Activated T-cell treated with anti-CD3 and anti-CD28 coated beads, Interleukin-2, amount 50 U/mL, for 48 hours (primary cell): ENCODE measurements around the gene GIPR.
A peak's percentile ranks its signal among the peaks of the same experiment; 100 is the strongest.
"Not testable (repeated sequence)": the region's sequence is repeated elsewhere in the genome, so short reads cannot be mapped to it uniquely, and the experiment has no call there.

Source experiments
- DNase-seq, 2 experiments: peaks; one replicate each; pipeline ENCODE4 v3.0.0-alpha.2; 2020

Gene GIPR

GRCh38 chr19:45667620-45668341, at the start of gene GIPR:
GIPR (plus strand) TSS chr19:45668221; CDS start chr19:45669521, 1,300 bp downstream.
- DNase-seq: peak; percentile 81 to 85

DNA sequence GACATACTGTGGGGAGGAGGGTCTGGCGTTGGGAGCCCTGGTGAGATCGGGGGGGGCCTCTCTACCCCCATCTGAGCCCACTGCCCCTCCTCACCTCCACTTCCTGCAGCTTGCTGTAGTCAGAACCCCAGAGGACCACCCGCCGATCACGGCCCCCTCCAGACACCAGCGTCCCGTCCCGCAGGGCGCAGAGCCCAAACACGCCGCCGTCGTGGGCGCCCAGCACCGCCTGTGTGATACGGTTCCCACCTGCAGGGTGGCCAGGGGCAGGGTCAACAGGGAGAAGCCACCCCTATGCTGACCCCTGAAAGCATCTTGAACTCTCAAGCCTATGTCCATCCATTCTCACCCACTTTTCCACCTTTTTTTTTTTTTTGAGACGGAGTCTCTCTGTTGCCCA, 46.6 kb upstream of the GIPR start:
- DNase-seq: no peak

DNA sequence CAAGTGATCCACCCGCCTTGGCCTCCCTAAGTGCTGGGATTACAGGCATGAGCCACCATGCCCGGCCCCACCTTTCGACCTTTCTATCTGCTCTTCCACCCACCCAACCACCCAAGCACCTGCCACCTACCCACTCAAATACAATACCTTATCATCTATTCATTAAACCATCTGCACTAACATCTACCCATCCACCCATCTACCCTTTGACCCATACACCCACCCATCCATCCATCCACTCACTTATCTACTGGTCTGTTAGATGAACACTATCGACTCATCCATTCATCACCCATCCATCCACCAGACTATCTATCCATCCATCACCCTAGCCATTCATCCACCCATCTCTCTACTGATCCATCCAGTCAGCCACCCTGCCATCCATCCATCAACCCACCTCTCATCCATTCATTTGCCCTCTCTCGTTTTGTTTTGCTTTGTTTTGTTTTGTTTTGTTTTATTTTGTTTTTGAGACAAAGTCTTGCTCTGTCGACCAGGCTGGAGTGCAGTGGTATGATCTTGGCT, 46.0 kb upstream of the GIPR start:
- DNase-seq: no peak

DNA sequence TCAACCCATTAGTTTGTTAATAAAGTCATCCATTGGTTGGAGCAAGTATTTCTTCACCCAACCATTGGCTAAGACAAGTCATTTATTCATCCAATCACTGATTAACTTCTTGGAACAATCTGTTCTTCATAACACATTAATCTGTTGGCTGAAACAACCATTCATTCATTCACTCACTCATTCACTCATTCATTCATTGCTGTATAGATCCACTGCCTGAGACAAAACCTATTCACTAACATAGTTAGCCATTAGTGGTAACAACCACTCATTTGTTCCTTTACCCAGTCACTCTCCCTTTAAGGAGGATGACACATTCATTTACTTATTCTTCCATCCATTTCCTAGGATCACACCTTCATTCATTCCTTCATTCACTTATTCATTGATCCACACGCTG, 44.0 kb upstream of the GIPR start:
- DNase-seq: no peak

GRCh38 chr19:45628219-45628618, 39.8 kb upstream of the GIPR start:
- DNase-seq: not testable (repeated sequence)

- no peak for DNase-seq
Measured at GRCh38 chr19:45629704-45630103, 38.3 kb upstream of the GIPR start.

DNA sequence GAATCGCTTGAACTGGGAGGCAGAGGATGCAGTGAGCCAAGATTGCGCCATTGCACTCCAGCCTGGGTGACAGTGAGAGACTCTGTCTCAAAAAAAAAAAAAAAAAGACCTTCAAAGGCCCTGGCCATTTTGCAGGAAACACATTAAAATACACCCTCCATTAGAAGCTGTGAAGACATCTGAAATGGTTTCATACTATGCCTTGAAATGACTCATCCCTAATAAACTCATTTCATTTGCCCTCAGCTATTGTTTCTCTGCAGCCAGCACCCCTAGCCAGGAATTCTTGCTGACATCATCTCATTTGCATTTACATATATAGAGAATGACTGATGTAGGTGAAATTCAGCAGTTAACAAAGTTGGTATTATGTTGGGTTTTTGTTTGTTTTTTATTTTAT, 37.6 kb upstream of the GIPR start:
- no peak for DNase-seq

DNA sequence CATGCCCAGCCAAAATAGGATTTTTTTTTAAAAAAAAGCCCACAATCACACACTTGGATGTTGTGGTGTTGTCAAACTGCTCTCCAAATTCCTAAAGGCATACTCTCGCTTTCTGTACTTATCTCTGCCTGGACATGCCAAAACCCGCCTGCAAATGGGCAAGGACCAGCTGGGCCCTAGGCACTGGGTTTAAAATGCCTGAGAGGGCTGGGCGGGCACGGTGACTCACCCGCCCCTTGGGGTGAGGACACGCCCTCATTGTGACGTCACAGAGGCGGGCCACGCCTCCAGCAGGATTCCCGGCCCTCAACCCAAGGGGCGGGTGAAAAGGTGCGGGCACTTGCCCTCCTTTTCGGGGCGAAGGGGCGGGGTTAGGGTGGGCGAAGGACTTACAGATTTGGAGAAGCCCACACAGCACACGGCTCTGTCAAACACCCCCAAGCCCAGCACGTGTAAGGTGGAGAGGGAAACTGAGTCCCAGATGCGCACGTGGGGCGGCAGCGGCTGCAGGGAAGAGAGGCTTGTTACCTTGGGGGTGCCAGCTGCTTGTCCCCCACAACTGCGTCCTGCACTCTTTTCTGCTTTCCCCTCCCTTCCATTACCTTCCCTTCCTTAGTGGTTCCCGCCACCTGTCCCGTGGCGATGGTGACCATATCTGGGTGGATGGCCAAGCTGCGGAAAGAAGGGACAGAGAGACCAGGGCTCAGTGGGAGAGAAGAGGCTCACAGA, 35.4 kb upstream of the GIPR start:
- peak; percentile 72 to 76 for DNase-seq

DNA sequence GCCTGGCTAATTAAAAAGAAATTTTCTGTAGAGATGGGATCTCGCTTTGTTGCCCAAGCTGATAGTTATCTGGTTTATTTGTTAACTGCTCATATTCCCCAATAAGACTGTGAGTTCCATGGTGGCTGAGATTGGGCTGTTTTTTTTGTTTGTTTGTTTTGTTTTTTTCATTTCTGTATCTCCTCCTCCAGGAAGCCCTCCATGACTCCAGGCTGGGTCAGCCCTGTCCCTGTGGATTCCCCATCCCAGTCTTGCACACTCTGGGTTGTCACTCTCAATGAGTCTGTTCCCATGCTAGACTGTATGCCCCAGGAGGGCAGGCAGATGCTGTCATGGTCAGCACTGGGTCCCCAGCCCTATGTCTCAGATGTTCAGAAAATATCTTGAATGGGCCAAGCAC, 31.7 kb upstream of the GIPR start:
- no peak for DNase-seq

DNA sequence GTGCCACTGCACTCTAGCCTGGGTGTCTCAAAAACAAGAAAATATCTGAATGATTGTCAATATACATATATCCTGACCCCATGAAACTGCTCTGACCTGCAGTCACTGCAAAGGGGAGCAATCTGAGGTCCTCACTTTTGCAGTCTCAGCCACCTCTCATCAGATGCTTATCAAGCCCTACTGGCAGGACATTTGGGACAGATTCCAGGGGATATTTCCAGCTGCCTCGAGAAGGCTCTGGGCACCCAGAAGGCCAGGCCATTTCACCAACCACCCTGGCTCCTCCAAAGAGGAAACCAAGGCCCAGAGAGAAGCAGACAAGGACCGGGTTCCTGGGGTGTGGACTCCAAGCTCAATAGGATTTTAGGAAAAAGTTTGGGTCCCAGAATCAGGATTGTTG, 31.1 kb upstream of the GIPR start:
- no peak for DNase-seq

DNA sequence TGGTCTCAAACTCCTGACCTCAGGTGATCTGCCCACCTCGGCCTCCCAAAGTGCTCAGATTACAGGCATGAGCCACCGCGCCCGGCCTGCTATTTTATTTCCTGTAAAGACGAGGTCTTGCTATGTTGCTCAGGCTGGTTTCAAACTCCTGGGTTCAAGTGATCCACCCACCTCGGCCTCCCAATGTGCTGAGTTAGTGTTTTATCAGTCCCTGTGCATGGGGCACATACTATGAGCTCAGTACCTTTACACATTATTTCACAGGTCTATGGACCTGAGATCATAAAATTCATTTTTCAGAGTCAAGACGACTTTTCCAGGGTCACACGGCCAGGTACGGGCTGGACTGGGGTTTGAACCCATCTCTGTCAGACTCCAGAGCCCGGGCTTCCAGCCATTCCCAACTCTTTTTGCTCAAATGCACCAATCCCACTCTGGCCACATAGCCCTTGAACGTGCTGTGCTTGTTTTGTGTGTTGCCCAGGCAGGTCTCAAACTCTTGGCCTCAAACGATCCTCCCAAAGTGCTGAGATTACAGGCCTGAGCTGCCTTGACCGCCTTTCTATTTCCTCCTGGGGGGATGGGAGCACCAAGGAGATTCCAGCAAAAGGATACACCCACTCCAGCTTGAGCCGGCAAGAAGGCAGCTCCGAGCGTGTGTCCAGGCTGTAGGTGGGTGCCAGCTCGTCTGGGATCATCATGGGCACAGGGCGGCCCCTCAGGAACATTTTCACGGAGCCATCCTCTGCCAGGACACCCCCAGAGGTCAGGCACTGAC, 29.9 kb upstream of the GIPR start:
- DNase-seq: no peak

DNA sequence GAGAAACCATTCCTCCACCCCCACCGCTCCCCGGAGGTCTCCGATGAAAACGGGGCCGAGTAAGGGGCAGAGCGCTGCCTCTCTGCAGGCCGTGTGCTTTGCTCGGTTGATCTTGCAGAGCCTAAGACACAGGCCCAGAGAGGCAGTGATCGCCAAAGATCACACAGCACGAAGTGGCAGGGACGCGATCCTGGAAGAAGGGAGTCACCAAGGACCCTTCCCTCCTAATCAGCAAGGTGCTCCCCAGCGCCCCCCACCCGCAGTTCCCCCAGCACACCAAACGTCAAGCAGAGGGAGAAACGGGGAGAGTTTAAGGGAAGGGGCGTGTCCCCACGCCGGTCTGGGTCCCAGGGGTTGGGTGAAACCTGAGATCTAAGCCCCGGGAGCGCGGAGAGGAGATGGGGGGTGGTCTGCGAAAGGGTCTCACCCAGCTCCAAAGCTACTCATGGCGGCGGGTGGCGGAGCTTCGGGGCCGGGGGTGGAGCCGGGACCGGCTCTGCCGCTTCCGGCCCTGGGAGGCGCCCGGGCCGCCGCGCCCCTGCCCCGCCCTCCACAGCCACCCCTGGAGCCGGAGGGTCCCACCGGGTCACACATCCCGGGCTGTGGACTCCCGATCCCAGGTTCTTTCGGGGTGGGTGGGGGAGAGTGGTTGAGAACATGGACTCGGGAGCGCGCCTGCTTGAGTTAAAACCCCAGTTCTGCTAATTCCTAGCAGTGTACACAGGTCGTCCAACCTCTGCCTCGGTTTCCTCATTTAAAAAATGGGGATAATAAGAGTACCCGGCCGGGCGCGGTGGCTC, 28.9 kb upstream of the GIPR start, which contains the start of gene EML2:
TSS of gene EML2 (minus strand) at position 468 of the 800 bp plus-strand sequence. CDS start at position 447, 21 bp downstream.
- peak; percentile 69 to 75 for DNase-seq

- DNase-seq: peak; percentile 80 to 82
Measured at GRCh38 chr19:45640849-45641273, 27.2 kb upstream of the GIPR start.

- DNase-seq: peak; percentile 93
Measured at GRCh38 chr19:45641274-45642105, 26.5 kb upstream of the GIPR start.

DNA sequence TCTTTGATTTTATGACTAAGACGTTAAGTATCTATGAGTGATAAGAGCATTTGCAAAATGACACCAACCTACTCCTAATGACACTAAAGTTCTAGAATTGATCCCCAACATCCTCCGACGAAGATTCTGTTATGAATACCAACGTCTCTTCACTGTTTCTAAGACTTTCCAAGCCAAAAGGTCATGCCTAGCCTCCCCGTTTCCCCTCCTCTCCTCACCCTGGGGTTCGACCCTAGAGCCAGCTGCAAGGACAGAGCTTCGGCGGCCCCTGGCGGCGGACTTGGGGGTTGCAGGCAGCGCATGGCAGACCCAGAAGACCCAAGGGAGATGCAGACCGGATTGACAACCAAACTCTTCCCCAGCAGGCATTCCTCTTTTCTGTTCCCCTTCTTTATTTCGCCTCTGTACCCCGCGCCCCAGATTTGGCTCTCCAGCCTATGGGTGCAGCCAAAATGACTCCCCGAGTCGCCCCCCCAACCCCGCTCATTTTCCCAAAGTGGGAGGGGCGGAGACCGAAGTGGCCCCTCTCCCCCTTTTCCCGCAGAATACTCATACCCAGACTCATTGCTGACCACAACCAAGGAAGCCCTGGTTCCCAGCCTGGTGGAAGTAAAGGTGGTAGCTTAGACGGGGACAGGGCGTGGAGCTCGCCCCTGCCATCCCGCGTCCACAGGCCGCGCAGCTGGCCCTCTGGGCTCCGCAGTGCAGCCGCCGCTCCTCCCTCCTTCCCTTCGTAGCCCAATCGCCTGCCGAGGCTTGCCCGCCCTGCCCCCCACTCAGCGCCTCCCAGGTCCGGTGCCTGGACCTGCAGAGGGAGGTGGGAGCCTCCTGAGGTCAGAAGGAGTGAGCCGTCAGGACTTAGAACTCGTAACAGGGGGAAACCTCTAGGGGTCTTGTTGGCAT, 24.7 kb upstream of the GIPR start:
- DNase-seq: peak; percentile 99

DNA sequence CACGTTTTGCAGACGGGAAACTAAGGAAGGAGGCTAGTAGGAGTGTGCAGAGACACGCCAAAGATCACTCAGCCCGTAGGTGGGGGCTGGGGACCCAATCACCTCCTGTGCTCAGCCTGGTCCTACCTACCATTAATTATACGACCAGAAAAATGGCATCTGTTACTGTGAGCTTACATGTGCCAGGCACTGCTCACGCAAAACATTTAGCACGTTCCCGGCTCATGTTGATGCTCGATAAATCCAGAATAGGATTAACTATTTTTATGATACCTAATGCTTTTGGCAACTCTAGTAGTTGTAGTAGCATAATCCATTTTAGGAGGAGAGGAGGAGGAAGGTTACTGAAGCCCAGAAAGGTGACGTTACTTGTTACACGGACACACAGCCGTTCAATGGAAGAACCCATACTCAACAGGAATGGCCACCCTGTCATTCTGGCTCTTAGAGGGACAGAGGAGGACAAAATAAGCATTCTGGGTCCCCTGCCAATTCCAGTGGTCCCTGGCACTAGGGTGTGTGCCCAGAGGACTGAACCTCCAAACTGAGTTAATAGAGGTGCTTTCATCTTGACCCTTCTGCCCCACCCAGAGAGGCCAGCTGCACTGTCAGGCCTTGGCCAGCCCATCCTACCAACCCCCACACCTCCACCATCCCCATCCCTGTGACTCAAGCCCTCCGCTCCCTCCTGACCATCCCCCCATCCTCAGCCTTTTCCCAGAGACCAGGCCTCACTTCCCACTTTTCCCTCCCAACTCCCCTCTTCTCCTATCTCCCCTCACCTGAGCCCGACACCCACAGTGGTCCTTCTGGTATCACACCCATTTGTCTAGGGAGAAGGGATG, 23.9 kb upstream of the GIPR start:
- DNase-seq: no peak

DNA sequence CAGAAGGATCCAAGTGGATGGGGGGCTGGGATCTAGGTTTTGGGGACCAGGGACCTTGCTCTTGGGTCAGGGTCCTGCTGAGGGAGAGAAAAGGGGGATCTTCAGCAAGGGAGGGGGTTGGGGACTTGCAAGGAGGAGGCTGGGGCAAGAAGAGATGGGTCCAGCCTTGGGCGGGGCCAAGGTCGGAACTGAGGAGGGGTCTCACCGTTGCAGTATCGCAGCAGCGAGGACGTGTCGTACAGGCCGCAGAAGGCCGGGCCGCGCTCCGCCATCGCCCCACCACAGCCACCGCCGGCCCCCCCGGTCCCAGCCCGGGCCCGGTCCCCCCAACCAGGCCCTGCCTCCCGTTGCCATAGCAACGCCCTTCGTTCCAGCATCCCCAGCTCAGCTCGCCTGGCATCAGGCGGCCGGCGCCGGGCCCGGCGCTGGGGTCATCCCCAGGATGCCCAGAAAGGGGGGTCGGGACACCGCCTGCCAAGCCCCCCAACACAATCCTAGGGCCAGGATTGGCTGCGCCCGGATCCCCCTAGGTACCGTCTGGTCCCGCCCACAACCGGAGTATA, 22.9 kb upstream of the GIPR start:
- DNase-seq: no peak

DNA sequence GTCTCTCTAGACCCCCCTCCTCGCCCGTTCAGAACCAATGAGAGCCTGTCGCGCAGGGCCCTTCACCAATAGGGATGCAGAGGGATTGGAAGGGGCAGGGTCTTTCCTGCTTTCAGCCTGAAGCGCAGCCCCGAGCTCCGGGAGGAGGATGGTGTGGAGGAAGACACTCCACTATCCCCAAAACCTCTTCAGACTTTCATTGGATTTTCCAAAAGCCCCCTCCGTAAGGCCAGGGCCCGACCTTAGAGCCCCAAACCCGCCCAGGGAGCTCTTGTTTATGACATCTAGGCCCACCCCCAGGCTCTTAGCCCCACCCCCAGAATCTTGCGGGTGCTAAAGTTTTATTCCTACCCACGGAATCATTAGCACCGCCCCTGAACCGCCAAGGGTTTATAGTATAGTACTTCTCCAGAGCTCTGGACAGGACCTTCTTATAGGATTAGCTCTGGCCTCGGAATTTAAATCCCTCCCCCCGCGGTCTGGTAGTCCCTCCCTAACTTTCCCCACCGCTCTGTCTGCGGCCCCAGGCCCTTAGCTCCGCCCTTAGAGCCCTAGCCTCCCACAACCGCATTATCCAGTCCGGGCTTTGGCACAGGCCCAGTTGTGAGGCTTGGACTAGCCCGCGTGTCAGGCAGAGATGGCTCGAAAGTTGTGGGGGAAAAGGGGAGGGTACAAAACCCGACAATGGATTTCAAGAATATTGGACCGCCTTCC, 22.2 kb upstream of the GIPR start:
- DNase-seq: peak; percentile 89
